Testis (tissue), 3 donors: ENCODE data around the gene THRSP. TPM values are rescaled to one million over a fixed set of nuclear protein-coding genes. Genes with fewer than 3 reads are reported as not detected.
"Not testable (repeated sequence)": the region's sequence is repeated elsewhere in the genome, so short reads cannot be mapped to it uniquely, and the experiment has no call there.

Experiments
- DNase-seq: peaks from one replicate; pipeline ENCODE4 v3.0.0-alpha.2; 2019
- H3K27ac ChIP-seq, 2 donors: fragments of 200-600 bp; sonication (generic); one replicate each; pipeline ENCODE4 v1.5.1; 2019
- H3K27me3 ChIP-seq: fragments of 200-600 bp; sonication (generic); one replicate; pipeline ENCODE4 v1.5.1; 2019
- H3K36me3 ChIP-seq: fragments of 200-600 bp; sonication (generic); one replicate; pipeline ENCODE4 v1.5.1; 2017; ENCODE audit warnings: low read depth; ENCODE audit errors: missing control alignments
- H3K4me1 ChIP-seq: fragments of 200-600 bp; sonication (generic); one replicate; pipeline ENCODE4 v1.5.1; 2019
- H3K4me3 ChIP-seq, 2 donors: fragments of 200-600 bp; sonication (generic); one replicate each; pipeline ENCODE4 v1.5.1; 2017 to 2019
- H3K9me3 ChIP-seq: fragments of 200-600 bp; sonication (generic); one replicate; pipeline ENCODE4 v1.5.1; 2017
- CTCF ChIP-seq, 3 experiments: fragments of 450-650 bp in 2 of 3; fragments of 200-600 bp in 1 of 3; sonication (generic) in 1 of 3; IDR thresholded peaks; one replicate each; pipeline ENCODE4 v1.5.1; 2016 to 2019; ENCODE audit warnings: antibody characterized with exemption in 3 of 3, mild to moderate bottlenecking in 2 of 3, moderate library complexity in 1 of 3
- POLR2A ChIP-seq: fragments of 450-650 bp; IDR thresholded peaks from one replicate; pipeline ENCODE4 v1.6.1; 2017; ENCODE audit warnings: antibody characterized with exemption, mild to moderate bottlenecking, moderate library complexity
- WGBS, 2 donors: methylation state at CpG; one replicate each; pipeline ENCODE4 v1.1.5; 2018; 5-methylcytosine and 5-hydroxymethylcytosine counted together
- intact Hi-C: fragments of 100-400 bp; cut with DNase I; formaldehyde crosslinking; loops from one replicate; pipeline ENCODE4 v1.15.1; 2023; ENCODE audit warnings: low total_unique reads
- polyA plus RNA-seq: library from polyadenylated mRNA; stranded (reverse); fragments of 350-450 nt; fragmentation: Illumina TruSeq; extraction: RNeasy Lipid Tissue Mini Kit (QIAGEN cat#74804); gene quantifications from one replicate; pipeline ENCODE4 v1.2.3, GENCODE V29; 2014; ENCODE audit warnings: low read depth, low replicate concordance; ENCODE audit not compliant: insufficient read depth
- total RNA-seq, 2 donors: library from RNA; depleted of rRNA; stranded (reverse); fragments of >200 nt; gene quantifications; one replicate each; pipeline ENCODE4 v1.2.3, GENCODE V29; 2016

Gene THRSP
- total and polyA plus RNA-seq, 3 donors from 2014 or later: 0.31 to 0.37 TPM; not detected in 1

GRCh38 chr11:78081583-78081982 lies 17.9 kb downstream of the THRSP start:
- 81 to 93% methylated on average over 6 of the region's 6 CpGs for WGBS, 2 donors
- TF ChIP-seq POLR2A (no peak), CTCF (IDR thresholded peaks at IDR 0.05) (no peak)
- H3K4me1 ChIP-seq: peaks cover 15% of the 10 kb centered on the region
- intact Hi-C loops: no loop called here
- no peak for DNase-seq
- H3K27ac ChIP-seq: no peak overlapping the region
- no peaks in the 10 kb centered on the region for H3K27me3 ChIP-seq
- H3K9me3 ChIP-seq: no peaks in the 10 kb centered on the region
- no peaks in the 10 kb centered on the region for H3K36me3 ChIP-seq
- no peak overlapping the region for H3K4me3 ChIP-seq

GRCh38 chr11:78082146-78082545 lies 18.5 kb downstream of the THRSP start:
- TF ChIP-seq CTCF (IDR thresholded peaks at IDR 0.05) (no peak), POLR2A (no peak)
- H3K4me3 ChIP-seq: no peak overlapping the region
- H3K36me3 ChIP-seq: no peaks in the 10 kb centered on the region
- intact Hi-C loops: no loop called here
- no peaks in the 10 kb centered on the region for H3K27me3 ChIP-seq
- no peak overlapping the region for H3K27ac ChIP-seq
- no peak for DNase-seq
- H3K9me3 ChIP-seq: no peaks in the 10 kb centered on the region
- 77 to 82% methylated on average over 8 of the region's 8 CpGs for WGBS, 2 donors
- H3K4me1 ChIP-seq: peaks cover 15% of the 10 kb centered on the region

GRCh38 chr11:78083021-78083420 lies 19.4 kb downstream of the THRSP start:
- Histone ChIP-seq H3K9me3 (no peaks in the 10 kb centered on the region), H3K27ac (no peak overlapping the region), H3K4me3 (no peak overlapping the region), H3K27me3 (no peaks in the 10 kb centered on the region), H3K36me3 (no peaks in the 10 kb centered on the region), H3K4me1 (peaks cover 7% of the 10 kb centered on the region)
- WGBS, 2 donors: 77 to 85% methylated on average over 4 of the region's 4 CpGs
- intact Hi-C loops: no loop called here
- TF ChIP-seq POLR2A (no peak), CTCF (IDR thresholded peaks at IDR 0.05) (no peak)
- no peak for DNase-seq

GRCh38 chr11:78084506-78084905 lies 20.8 kb downstream of the THRSP start:
- H3K27me3 ChIP-seq, intact Hi-C loops: not testable (repeated sequence)
- 86 to 96% methylated on average over 8 of the region's 8 CpGs for WGBS, 2 donors

GRCh38 chr11:78085972-78086371 lies 22.3 kb downstream of the THRSP start:
- Histone ChIP-seq H3K27me3 (no peaks in the 10 kb centered on the region), H3K36me3 (no peaks in the 10 kb centered on the region), H3K4me1 (no peaks in the 10 kb centered on the region), H3K9me3 (no peaks in the 10 kb centered on the region), H3K4me3 (no peak overlapping the region), H3K27ac (no peak overlapping the region)
- TF ChIP-seq CTCF (IDR thresholded peaks at IDR 0.05) (no peak), POLR2A (no peak)
- intact Hi-C loops: no loop called here
- WGBS, 2 donors: 66 to 73% methylated on average over 3 of the region's 3 CpGs
- no peak for DNase-seq

More at GRCh38 chr11:78084506-78084905, 20.8 kb downstream of the THRSP start:
- H3K27ac ChIP-seq, H3K4me3 ChIP-seq, H3K36me3 ChIP-seq, H3K9me3 ChIP-seq, H3K4me1 ChIP-seq, DNase-seq: not testable (repeated sequence)

- H3K4me1 ChIP-seq, H3K9me3 ChIP-seq, DNase-seq, H3K4me3 ChIP-seq, H3K27me3 ChIP-seq, intact Hi-C loops, H3K36me3 ChIP-seq, H3K27ac ChIP-seq: not testable (repeated sequence)
- WGBS, 2 donors: 85 to 92% methylated on average over 6 of the region's 6 CpGs
Observed at GRCh38 chr11:78086521-78087074, 22.9 kb downstream of the THRSP start.
